GM23338 (cell line): ENCODE measurements around the gene SYK.

Experiments
- CREB1 ChIP-seq: fragments of 250-450 bp; sonication (Bioruptor Pico); IDR thresholded peaks from 2 replicates; pipeline ENCODE4 v1.5.0; 2020; ENCODE audit warnings: low read depth, mild to moderate bottlenecking, moderate library complexity
- POLR2AphosphoS5 ChIP-seq: IDR thresholded peaks from 2 replicates; pipeline ENCODE4 v1.6.1; 2016; ENCODE audit warnings: antibody characterized with exemption, low read depth
- STAT1 ChIP-seq: IDR thresholded peaks from one replicate; pipeline ENCODE4 v1.6.1; 2016; ENCODE audit warnings: antibody characterized with exemption; ENCODE audit not compliant: unreplicated experiment
- TF ChIP-seq, protein P1 (sequence below), 2 experiments: fragments of 200-600 bp in 1 of 2; sonication (generic) in 1 of 2; conservative IDR thresholded peaks; 2 replicates each; pipeline versions ENCODE4 v1.5.1 to v1.6.1; 2016 to 2017; ENCODE audit warnings: antibody characterized with exemption in 2 of 2, low read depth in 2 of 2, mild to moderate bottlenecking in 2 of 2, moderate library complexity in 1 of 2

DNA sequence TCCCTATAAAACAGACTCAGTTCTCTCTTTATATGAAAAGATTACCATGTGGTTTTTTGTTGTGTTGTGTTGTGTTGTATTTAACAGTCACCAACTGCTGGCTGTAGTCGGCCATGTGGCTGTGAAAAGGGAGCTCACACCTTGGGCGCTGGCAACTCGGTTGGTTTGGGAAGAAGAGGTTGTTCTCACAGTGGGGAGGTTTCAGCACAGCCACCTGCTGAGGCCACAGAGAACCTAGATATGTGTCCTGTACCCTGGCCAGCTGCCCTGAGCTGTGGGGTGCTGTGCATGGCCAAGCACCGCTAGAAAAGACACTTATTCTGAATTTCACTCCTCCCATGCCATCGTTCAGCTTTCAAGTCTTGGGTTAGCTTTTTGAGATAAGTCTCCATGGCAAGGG lies 58.8 kb downstream of the SYK start:
- TF ChIP-seq, protein P1, sequence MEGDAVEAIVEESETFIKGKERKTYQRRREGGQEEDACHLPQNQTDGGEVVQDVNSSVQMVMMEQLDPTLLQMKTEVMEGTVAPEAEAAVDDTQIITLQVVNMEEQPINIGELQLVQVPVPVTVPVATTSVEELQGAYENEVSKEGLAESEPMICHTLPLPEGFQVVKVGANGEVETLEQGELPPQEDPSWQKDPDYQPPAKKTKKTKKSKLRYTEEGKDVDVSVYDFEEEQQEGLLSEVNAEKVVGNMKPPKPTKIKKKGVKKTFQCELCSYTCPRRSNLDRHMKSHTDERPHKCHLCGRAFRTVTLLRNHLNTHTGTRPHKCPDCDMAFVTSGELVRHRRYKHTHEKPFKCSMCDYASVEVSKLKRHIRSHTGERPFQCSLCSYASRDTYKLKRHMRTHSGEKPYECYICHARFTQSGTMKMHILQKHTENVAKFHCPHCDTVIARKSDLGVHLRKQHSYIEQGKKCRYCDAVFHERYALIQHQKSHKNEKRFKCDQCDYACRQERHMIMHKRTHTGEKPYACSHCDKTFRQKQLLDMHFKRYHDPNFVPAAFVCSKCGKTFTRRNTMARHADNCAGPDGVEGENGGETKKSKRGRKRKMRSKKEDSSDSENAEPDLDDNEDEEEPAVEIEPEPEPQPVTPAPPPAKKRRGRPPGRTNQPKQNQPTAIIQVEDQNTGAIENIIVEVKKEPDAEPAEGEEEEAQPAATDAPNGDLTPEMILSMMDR (conservative IDR thresholded peaks at IDR 0.05; ENCODE audit: low read depth in 2 of 2): no peak
- TF ChIP-seq CREB1 (no peak), STAT1 (no peak), POLR2AphosphoS5 (no peak)
